HUES6 (cell line): Measurements from ENCODE around the gene NECTIN4.

Experiments used
- H3K27ac ChIP-seq: 2 replicates; pipeline ENCODE4 v1.7.0; 2013; ENCODE audit warnings: low read depth, mild to moderate bottlenecking, low read length, inconsistent platforms
- H3K27me3 ChIP-seq: 2 replicates; pipeline ENCODE4 v1.6.1; 2013; ENCODE audit warnings: low read length; ENCODE audit not compliant: control insufficient read depth, insufficient read depth
- H3K36me3 ChIP-seq: 2 replicates; pipeline ENCODE4 v1.6.1; 2013; ENCODE audit warnings: low read length; ENCODE audit not compliant: control insufficient read depth, insufficient read depth
- H3K4me1 ChIP-seq: 2 replicates; pipeline ENCODE4 v1.6.1; 2013; ENCODE audit warnings: low read length; ENCODE audit not compliant: control insufficient read depth, insufficient read depth
- H3K4me3 ChIP-seq: 2 replicates; pipeline ENCODE4 v1.5.1; 2013; ENCODE audit warnings: low read depth, low read length
- H3K9ac ChIP-seq: one replicate; pipeline ENCODE4 v1.6.1; 2013; ENCODE audit warnings: mild to moderate bottlenecking, low read length
- H3K9me3 ChIP-seq: 2 replicates; pipeline ENCODE4 v1.6.1; 2013; ENCODE audit warnings: low read depth, low read length; ENCODE audit not compliant: control insufficient read depth, insufficient read depth

NECTIN4 gene

DNA sequence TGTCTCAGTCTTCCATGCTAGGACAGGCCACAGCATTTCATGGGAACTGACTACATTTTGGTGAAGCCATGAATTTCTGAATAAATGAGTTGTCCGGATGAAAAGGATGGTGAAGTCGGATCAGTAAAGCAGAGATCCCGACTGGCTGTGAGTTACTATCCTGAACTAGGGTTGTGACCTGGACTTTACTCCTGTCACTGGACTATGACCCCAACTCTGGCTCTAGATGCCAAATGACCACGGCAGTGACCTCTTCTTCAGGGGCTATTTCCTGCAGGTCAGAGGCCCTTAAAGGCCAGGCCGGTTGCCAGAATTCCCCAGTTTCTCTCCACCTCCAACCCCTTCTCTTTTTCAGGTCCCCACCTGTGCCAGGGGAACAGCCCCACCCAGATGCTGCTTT is 1.7 kb upstream of the NECTIN4 start:
- no peak overlapping the region for H3K4me3 ChIP-seq
- H3K9me3 ChIP-seq: no peaks in the 10 kb centered on the region
- H3K36me3 ChIP-seq: no peaks in the 10 kb centered on the region
- peaks cover 8% of the 10 kb centered on the region for H3K4me1 ChIP-seq
- no peak overlapping the region for H3K27ac ChIP-seq
- H3K9ac ChIP-seq: no peak overlapping the region
- H3K27me3 ChIP-seq: no peaks in the 10 kb centered on the region

DNA sequence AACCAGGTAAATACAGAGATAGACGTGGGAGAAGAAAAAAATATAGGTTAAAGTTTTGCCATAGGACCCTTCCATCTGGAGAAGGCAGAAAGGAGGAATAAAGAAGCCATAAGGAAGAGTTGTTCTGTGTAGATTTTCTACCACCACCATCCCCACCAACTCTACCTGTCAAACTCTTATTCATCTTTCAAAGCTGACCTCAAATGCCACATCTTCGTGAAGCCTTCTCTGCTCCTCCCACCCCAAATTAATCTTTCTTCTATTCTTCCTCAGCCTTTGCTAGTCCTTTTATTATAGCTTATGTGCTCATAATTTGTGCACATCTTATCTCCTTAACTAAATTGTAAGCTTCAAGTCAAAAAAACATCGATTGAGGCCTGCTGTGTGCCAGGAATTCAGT is 1.3 kb upstream of the NECTIN4 start:
- Histone ChIP-seq H3K9ac (no peak overlapping the region), H3K36me3 (no peaks in the 10 kb centered on the region), H3K4me3 (no peak overlapping the region), H3K27ac (no peak overlapping the region), H3K27me3 (no peaks in the 10 kb centered on the region), H3K4me1 (peaks cover 11% of the 10 kb centered on the region), H3K9me3 (no peaks in the 10 kb centered on the region)

DNA sequence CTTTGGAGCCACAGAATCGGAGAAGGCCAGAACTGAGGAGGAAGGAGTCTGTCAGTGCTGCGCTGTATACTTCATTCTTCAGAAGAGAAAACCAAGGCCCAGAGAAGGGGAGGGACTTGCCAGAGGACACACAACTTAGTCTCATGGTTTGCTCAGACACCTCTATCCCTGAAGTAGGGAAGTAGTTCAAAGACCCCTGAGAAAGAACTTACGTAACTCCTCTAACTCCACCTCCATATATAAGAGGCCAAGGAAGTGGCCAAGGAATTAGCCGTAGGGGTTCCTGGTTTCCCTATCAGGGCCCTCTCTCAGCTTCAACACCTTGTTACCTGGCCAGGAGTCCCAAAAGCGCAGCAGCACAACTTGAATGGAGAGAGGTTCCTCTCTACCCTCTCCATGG is 580 bp upstream of the NECTIN4 start:
- no peak overlapping the region for H3K9ac ChIP-seq
- no peaks in the 10 kb centered on the region for H3K36me3 ChIP-seq
- no peak overlapping the region for H3K27ac ChIP-seq
- H3K9me3 ChIP-seq: no peaks in the 10 kb centered on the region
- H3K27me3 ChIP-seq: no peaks in the 10 kb centered on the region
- H3K4me1 ChIP-seq: peaks cover 17% of the 10 kb centered on the region
- H3K4me3 ChIP-seq: no peak overlapping the region

DNA sequence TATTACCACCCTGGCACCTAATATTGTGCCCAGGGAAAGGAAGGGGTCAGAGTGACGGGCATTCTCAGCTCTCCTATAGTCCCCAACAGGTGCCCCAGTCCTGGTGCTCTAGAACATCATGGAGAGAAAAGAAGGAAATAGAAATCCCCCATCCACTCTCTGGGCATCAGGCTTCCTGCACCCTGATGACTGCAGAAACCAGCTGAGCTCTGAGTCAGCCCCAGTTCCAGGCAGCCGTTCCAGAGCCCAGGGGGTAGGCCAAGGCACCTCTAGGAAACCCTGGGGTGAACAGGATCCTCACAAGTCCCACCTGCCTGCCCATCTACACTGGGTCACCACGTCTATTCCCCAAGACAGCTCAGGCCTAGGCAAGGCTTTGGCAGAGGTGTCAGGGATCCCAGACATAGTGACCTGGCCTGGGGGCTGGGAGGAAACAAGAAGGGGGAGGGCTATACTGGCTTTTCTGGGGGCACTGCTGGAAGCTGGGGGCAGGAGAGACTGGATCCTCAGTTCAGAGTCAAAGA is 709 bp downstream of the NECTIN4 start:
- Histone ChIP-seq H3K9me3 (no peaks in the 10 kb centered on the region), H3K27ac (no peak overlapping the region), H3K9ac (no peak overlapping the region), H3K27me3 (no peaks in the 10 kb centered on the region), H3K4me3 (no peak overlapping the region), H3K4me1 (peaks cover 27% of the 10 kb centered on the region), H3K36me3 (no peaks in the 10 kb centered on the region)

DNA sequence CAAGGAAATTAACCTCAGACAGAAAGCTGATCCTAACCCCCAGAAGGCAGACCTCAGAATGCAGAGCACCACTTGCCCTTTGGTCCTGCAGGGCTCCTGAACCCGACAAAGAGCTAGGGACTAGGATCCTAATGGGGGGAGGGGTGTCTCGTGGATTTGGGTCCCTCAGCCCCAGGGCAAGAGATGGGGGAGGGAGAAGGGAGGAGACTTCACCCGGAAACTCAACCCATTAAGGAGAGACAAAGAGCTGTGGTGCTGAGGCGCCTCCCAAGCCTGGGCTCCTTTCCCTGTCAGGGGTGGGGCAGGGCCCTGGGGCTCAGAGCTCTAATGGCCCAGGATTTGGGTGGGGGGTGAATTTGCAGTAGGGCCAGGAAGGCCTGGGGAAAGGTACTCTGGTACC is 2.9 kb downstream of the NECTIN4 start:
- Histone ChIP-seq H3K4me1 (peaks cover 37% of the 10 kb centered on the region), H3K4me3 (no peak overlapping the region), H3K9me3 (no peaks in the 10 kb centered on the region), H3K27me3 (no peaks in the 10 kb centered on the region), H3K27ac (no peak overlapping the region), H3K9ac (no peak overlapping the region), H3K36me3 (no peaks in the 10 kb centered on the region)

DNA sequence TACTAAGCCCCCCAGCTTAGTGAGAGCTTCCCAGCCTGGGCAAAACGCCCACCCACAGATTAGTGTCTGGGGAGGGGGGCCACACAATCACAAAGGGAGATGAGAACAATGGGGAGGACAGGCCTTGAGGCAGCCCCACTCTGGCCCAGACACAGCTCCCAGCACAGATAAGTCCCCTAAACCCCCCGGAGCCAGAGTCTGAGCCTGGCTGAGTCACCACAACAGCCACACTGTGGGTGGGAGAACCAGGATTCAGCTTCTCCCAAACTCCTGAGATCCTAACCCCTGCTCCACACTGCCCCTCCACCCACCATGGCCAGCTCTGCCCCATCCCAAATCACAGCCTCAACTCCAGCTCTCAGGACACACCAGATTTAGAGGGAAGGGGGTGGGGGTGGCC is 4.2 kb downstream of the NECTIN4 start:
- H3K27me3 ChIP-seq: no peaks in the 10 kb centered on the region
- no peaks in the 10 kb centered on the region for H3K9me3 ChIP-seq
- peaks cover 41% of the 10 kb centered on the region for H3K4me1 ChIP-seq
- H3K27ac ChIP-seq: no peak overlapping the region
- no peak overlapping the region for H3K9ac ChIP-seq
- H3K36me3 ChIP-seq: no peaks in the 10 kb centered on the region
- no peak overlapping the region for H3K4me3 ChIP-seq

DNA sequence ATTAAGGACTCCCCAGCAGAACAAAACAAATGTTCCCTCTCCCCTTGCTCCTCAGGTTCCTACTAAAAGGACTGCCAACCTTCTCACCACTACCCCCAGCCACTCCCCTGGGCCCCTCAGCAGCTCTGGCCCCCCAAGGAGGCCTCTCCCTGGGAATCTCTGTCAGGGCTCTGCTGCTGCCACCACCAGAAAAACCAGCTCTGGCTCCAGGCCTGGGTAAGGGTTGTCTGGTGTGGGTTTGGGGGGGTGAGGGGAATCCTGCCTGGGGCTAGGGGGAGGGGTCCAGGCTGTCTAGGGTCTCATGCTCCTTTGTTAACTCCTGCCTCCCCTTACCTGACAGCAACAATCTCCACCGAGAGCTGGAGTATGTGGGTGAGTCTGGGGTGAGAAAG is 4.8 kb downstream of the NECTIN4 start:
- no peak overlapping the region for H3K9ac ChIP-seq
- H3K9me3 ChIP-seq: no peaks in the 10 kb centered on the region
- peaks cover 42% of the 10 kb centered on the region for H3K4me1 ChIP-seq
- no peaks in the 10 kb centered on the region for H3K27me3 ChIP-seq
- no peak overlapping the region for H3K4me3 ChIP-seq
- H3K27ac ChIP-seq: no peak overlapping the region
- H3K36me3 ChIP-seq: no peaks in the 10 kb centered on the region

DNA sequence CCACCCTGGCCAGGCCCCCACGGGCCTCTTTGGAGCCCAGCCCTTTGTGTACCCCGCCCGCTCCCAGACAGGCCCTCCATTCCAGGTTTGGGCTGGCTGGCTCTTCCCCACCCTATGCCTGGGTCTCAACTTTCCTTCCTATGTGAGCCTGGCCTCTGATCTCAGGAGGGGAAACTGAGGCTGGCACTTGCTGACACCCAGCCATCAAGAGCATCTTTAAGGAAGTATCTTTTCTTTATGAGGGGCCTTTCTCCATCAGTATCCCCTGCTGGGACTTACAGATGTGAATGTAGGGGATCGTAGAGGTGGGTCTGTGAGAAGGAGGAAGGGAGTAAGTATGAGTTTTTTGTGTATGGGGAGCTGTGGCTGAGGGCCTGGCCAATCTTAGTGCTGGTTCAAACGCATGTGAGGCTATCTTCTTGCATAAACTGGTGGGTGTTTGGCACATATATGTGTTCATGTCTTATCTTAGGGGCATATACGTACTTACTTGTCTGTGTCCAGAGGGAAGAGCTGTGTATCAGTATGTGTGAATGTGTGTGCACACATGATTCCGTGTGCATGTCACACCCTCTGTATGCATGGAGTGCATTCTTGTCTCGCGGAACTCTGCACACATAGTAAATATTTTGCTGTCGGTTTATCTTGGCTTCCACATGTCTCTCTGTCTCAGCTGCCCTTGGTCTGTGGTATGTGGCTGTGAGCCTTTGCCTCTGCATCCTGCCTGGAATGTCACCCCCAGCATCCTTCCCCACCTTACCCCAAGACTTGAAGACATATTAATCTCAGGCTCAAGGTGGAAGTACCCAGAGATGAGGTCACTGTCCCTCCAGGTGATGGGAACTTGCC is 5.4 kb downstream of the NECTIN4 start:
- no peak overlapping the region for H3K4me3 ChIP-seq
- H3K9ac ChIP-seq: no peak overlapping the region
- peaks cover 44% of the 10 kb centered on the region for H3K4me1 ChIP-seq

DNA sequence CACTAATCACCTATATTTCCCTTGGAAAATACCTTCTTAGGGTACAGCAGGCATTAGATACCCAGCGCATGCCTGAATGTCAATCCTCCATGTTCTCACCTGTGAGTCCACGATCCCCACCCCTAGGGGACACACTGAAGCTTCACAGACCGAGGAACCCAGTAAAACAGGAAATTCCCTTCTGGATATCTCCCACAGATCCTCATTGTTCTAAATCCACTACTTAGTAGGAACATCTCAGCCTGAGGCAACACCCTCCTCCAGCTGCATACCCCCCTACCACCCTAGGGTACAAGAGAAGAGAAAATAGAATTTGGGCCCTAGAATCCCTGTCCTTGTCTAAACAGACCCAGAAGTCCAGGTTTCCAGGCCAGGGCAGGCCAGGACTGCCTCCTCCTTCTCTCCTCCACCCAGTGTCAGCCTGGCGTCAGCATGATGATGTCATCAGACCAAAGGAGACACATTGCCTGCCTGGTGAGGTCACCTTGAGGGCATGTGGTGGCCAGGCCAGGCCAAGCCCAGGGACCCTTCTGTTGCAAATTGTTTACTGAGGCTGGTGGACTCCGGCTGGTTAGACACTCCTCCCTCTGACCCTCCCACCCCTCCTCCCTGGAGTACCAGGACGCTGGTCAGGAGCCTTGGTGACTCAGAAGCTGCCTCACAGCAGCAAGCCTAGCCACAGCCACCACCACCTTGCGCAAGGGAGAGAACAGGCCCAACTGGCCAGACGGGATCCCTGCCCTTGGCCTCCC is 6.2 kb downstream of the NECTIN4 start:
- Histone ChIP-seq H3K27ac (no peak overlapping the region), H3K4me3 (no peak overlapping the region), H3K36me3 (no peaks in the 10 kb centered on the region)

More for the DNA sequence above, 5.4 kb downstream of the NECTIN4 start:
- no peaks in the 10 kb centered on the region for H3K9me3 ChIP-seq
- no peaks in the 10 kb centered on the region for H3K36me3 ChIP-seq
- H3K27ac ChIP-seq: no peak overlapping the region
- no peaks in the 10 kb centered on the region for H3K27me3 ChIP-seq

DNA sequence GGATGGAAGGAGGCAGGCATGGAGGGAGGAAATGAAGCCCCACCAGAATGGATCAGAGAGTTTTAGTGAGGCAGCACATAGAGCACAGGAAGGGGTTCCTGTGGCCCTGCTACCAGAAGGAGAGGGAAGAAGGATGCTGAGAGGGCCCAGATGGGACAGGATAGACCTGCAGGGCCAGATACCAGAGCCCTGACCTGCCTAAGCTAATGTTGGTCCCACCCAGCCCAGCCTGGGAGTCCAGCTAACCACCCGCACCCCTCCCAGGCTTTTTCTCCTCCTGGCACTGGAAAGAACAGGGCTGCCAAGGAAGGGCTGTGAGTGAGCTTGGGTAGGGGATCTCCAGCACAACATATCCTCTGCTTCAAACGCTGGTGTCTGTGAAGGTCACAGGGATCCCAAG is 6.9 kb downstream of the NECTIN4 start:
- Histone ChIP-seq H3K4me3 (no peak overlapping the region), H3K27ac (no peak overlapping the region), H3K4me1 (peaks cover 44% of the 10 kb centered on the region), H3K27me3 (no peaks in the 10 kb centered on the region), H3K36me3 (no peaks in the 10 kb centered on the region), H3K9me3 (no peaks in the 10 kb centered on the region), H3K9ac (no peak overlapping the region)

More for the DNA sequence above, 6.2 kb downstream of the NECTIN4 start:
- H3K4me1 ChIP-seq: peaks cover 44% of the 10 kb centered on the region
- no peaks in the 10 kb centered on the region for H3K9me3 ChIP-seq
- H3K9ac ChIP-seq: no peak overlapping the region
- no peaks in the 10 kb centered on the region for H3K27me3 ChIP-seq

DNA sequence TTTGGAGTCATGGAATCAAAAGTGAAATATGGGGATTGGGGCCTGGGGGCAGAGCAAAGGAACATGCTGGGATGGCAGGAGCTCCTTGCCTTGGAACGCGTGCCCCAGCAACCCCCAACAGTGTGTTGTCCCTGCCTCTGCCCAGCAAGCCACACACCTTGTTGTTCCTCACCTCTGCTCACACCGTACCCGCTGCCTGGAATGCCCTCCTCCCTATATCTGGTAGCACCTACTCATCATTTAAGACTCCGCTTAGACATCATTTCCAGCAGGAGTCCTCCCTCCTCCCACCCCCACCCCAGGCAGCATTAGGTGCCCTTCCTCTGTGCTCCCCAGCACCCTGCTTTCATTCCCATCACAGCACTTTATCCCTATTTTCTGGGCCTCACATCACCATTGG is 7.8 kb downstream of the NECTIN4 start:
- H3K27me3 ChIP-seq: no peaks in the 10 kb centered on the region
- H3K4me1 ChIP-seq: peaks cover 41% of the 10 kb centered on the region
- H3K36me3 ChIP-seq: no peaks in the 10 kb centered on the region
- H3K9me3 ChIP-seq: no peaks in the 10 kb centered on the region
- no peak overlapping the region for H3K9ac ChIP-seq
- no peak overlapping the region for H3K27ac ChIP-seq
- H3K4me3 ChIP-seq: no peak overlapping the region
